C4-2B (cell line): Measurements from ENCODE around the gene ZNF366.

Experiments
- ZFX ChIP-seq: fragments of 450-650 bp; IDR thresholded peaks from 2 replicates; pipeline ENCODE4 v1.6.1; 2017
- TF ChIP-seq, protein P1 (sequence below): fragments of 450-650 bp; conservative IDR thresholded peaks from 2 replicates; pipeline ENCODE4 v1.5.1; 2017; ENCODE audit warnings: mild to moderate bottlenecking

DNA sequence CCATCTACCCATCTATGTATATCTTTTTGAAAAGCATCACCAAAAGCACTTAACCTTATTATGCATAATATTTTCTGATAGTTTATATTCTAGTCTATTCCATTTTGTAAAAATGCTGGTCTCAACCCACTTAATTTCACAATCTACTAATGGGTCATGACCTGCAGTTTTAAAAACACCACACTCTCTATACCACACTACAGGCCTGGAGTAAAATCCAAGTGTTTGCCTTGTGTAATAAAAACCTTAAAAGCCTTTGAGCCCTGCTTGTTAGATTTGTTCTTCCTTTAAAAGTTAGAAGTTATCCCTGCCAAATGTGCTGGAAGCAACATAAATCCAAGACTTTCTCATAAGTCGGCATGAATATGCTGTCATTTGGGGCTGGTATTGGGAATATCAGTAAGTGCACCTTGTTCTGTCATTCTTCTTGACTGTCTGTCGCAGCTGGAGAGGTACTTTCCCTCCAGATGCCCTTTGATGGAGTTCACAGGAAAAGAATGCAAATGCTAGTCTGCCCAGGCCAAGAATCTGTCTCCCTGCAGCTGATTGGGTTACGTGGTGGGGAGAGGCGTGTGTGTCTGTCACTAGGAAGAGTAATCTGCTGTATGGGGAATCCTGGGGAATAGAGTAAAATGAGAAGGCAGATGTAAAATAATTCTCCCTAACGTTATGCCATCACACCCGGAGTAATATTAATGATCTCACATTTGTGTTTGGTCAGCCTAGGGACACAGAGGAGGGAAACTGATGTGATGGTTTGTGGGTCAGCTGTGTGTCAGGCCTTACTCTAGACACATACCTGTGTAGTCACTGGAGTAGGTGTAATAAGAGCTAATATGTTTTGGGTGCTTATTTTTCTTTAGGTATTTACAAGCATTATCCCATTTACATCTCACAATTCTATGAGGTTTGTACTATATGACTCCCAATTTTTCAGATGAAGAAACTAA, 79.4 kb downstream of the ZNF366 start:
- TF ChIP-seq, protein P1, sequence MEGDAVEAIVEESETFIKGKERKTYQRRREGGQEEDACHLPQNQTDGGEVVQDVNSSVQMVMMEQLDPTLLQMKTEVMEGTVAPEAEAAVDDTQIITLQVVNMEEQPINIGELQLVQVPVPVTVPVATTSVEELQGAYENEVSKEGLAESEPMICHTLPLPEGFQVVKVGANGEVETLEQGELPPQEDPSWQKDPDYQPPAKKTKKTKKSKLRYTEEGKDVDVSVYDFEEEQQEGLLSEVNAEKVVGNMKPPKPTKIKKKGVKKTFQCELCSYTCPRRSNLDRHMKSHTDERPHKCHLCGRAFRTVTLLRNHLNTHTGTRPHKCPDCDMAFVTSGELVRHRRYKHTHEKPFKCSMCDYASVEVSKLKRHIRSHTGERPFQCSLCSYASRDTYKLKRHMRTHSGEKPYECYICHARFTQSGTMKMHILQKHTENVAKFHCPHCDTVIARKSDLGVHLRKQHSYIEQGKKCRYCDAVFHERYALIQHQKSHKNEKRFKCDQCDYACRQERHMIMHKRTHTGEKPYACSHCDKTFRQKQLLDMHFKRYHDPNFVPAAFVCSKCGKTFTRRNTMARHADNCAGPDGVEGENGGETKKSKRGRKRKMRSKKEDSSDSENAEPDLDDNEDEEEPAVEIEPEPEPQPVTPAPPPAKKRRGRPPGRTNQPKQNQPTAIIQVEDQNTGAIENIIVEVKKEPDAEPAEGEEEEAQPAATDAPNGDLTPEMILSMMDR, result no peak
- TF ChIP-seq ZFX, result no peak
